ENCODE results near the gene ATP9B. TPM values are rescaled to one million over a fixed set of nuclear protein-coding genes. Genes with fewer than 3 reads are reported as not detected.

ATP9B gene
- total RNA-seq, 1 experiment from 2014 or later: 17.8 TPM

DNA sequence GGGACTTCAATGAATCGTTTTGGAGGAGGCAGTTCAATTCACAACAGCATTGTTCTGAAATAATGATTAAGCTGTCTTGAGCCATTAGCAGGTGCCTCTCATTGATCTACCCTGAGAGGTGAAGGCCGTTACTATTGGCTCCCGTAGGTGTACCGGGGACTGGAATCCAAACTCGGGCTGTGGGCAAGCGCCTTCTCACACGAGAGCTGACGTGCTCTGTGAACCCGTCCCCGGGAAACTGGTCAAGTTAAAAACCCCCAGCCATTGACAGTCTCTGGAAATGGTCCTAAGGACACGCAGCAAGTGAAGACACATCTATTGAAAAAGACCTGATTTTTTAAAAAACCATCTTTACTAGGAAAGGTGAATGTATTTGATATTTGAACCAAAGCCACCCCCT, 318.4 kb downstream of the ATP9B start:
- no TSS peak for BruUV-seq (replicated peaks)
- H3K9ac ChIP-seq (ENCODE audit: low read length): no peak overlapping the region
- DNase-seq (ENCODE audit: low read depth, low spot score) (no peak), ATAC-seq (no peak)
- H3K79me2 ChIP-seq (ENCODE audit: insufficient read depth, low read length): no peaks in the 10 kb centered on the region
- no peaks in the 10 kb centered on the region for H3K4me1 ChIP-seq (ENCODE audit: control insufficient read depth in 1 of 2, insufficient read depth in 2 of 2, low read length in 2 of 2)
- no peaks in the 10 kb centered on the region for H3K27me3 ChIP-seq (ENCODE audit: insufficient read depth, low read length)
- H2AFZ ChIP-seq (ENCODE audit: low read depth, low read length, poor library complexity, severe bottlenecking): no peak overlapping the region
- RAD21 ChIA-PET (ENCODE audit: low non-redundant PET in 1 of 2, low total read pairs in 2 of 2, uncharacterized antibody in 2 of 2, unreplicated experiment in 2 of 2): no interaction called here
- POLR2A ChIA-PET: no interaction called here
- H3K36me3 ChIP-seq (ENCODE audit: control insufficient read depth in 1 of 2, insufficient read depth in 2 of 2, low read length in 2 of 2): no peaks in the 10 kb centered on the region
- no peak overlapping the region for H3K4me2 ChIP-seq (ENCODE audit: low read length)
- no peaks in the 10 kb centered on the region for H4K20me1 ChIP-seq (ENCODE audit: insufficient read depth)
- H3K27ac ChIP-seq (ENCODE audit: low read depth, low read length): no peak overlapping the region
- no peak for TF ChIP-seq TCF7L2 (IDR thresholded peaks at IDR 0.05; ENCODE audit: borderline replicate concordance, extremely low read depth, insufficient read depth, insufficient read length)
- TF ChIP-seq EZH2 (IDR thresholded peaks at IDR 0.05): no peak
- TF ChIP-seq SRF (IDR thresholded peaks at IDR 0.05; ENCODE audit: low read depth): no peak
- CTCF ChIA-PET: no interaction called here
- H3K4me3 ChIP-seq (replicated peaks in 1 of 2; ENCODE audit: low read depth in 1 of 2, low read length in 2 of 2): no peak overlapping the region
- no peaks in the 10 kb centered on the region for H3K9me2 ChIP-seq (ENCODE audit: insufficient read depth)
- H3K9me3 ChIP-seq (ENCODE audit: control insufficient read depth in 1 of 2, insufficient read depth in 1 of 2, low read depth in 1 of 2, low read length in 2 of 2): no peaks in the 10 kb centered on the region
- intact Hi-C loops (cut with micrococcal nuclease): no loop called here

DNA sequence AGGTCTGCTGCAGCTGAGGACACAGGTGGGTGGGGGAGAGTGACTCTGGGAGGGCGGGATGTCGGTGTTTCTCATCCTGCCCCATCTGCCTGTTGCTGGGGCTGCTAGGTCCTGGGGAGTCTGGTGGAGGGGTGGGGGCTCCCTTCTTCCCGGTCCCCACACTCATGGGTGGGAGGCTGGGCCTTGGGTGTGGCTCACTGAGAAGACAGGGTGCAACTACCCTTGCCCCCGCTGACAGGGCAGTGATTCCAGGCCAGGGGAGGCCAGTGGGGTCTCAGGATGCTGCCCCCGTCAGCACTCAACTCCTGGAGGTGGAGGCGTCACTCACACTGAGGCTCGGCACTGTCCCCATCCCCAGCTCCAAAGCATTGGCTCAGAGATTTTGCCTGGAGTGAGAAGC, 318.8 kb downstream of the ATP9B start:
- ATAC-seq (no peak), DNase-seq (ENCODE audit: low read depth, low spot score) (no peak)
- Histone ChIP-seq H3K27ac (ENCODE audit: low read depth, low read length) (no peak overlapping the region), H3K9me2 (ENCODE audit: insufficient read depth) (no peaks in the 10 kb centered on the region), H2AFZ (ENCODE audit: low read depth, low read length, poor library complexity, severe bottlenecking) (no peak overlapping the region), H3K27me3 (ENCODE audit: insufficient read depth, low read length) (no peaks in the 10 kb centered on the region), H3K9me3 (ENCODE audit: control insufficient read depth in 1 of 2, insufficient read depth in 1 of 2, low read depth in 1 of 2, low read length in 2 of 2) (no peaks in the 10 kb centered on the region), H3K36me3 (ENCODE audit: control insufficient read depth in 1 of 2, insufficient read depth in 2 of 2, low read length in 2 of 2) (no peaks in the 10 kb centered on the region), H3K4me2 (ENCODE audit: low read length) (no peak overlapping the region), H4K20me1 (ENCODE audit: insufficient read depth) (no peaks in the 10 kb centered on the region), H3K4me3 (replicated peaks in 1 of 2; ENCODE audit: low read depth in 1 of 2, low read length in 2 of 2) (no peak overlapping the region), H3K79me2 (ENCODE audit: insufficient read depth, low read length) (no peaks in the 10 kb centered on the region), H3K9ac (ENCODE audit: low read length) (no peak overlapping the region), H3K4me1 (ENCODE audit: control insufficient read depth in 1 of 2, insufficient read depth in 2 of 2, low read length in 2 of 2) (peaks cover 0 to 3% of the 10 kb centered on the region in 2 experiments; a peak in 2 of 4 replicates)
- ChIA-PET CTCF (no interaction called here), POLR2A (no interaction called here), RAD21 (ENCODE audit: low non-redundant PET in 1 of 2, low total read pairs in 2 of 2, uncharacterized antibody in 2 of 2, unreplicated experiment in 2 of 2) (interaction anchor here in 1 of 2 experiments (0.6 kb wide), 1 partner anchor 275 kb away, joined by 3 read pairs; no protein-coding TSS in a partner anchor)
- TF ChIP-seq CBX3 (IDR thresholded peaks at IDR 0.05; ENCODE audit: low read depth) (no peak), JUND (IDR thresholded peaks at IDR 0.05) (no peak), EZH2 (IDR thresholded peaks at IDR 0.05) (no peak), FOSL1 (IDR thresholded peaks at IDR 0.05; ENCODE audit: low read depth) (no peak), ZFX (IDR thresholded peaks at IDR 0.05) (no peak), SIN3A (IDR thresholded peaks at IDR 0.05; ENCODE audit: low read depth) (no peak)
- BruUV-seq (replicated peaks): no TSS peak
- intact Hi-C loops (cut with micrococcal nuclease): no loop called here

Measured in HCT116 (cell line).